ENCODE measurements around the gene FNBP1L. TPM values are rescaled to one million over a fixed set of nuclear protein-coding genes. Genes with fewer than 3 reads are reported as not detected.

FNBP1L gene
- total RNA-seq, 1 experiment from 2014 or later, result 33.4 TPM

DNA sequence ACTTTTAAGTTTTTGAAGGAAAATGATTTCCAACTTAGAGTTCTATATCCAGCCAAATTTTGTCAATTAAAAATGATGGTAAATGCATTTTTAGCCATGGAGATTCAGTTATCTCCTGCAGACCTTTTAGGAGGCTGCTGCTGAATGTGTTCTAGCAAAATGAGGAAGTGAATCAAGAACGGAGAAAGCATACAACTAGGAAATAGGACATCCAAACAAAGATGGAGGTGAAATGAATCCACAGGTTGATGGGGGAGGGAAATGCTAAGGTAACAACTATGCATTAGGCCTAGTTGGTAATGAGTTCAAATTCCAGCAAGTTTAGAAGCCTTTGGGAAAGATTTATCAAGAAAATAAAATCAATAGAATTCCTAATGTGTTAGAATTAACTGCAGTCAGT lies 80.5 kb downstream of the FNBP1L start:
- no TSS peak for BruUV-seq (replicated peaks)
- peaks cover 19% of the 10 kb centered on the region for H3K36me3 Mint-ChIP-seq (ENCODE audit: insufficient read depth, unreplicated experiment)

GRCh38 chr1:93531193-93531592 lies 83.3 kb downstream of the FNBP1L start:
- H3K36me3 ChIP-seq (ENCODE audit: control insufficient read depth, insufficient read depth, low read length), result no peaks in the 10 kb centered on the region
- no peaks in the 10 kb centered on the region for H3K27me3 Mint-ChIP-seq (ENCODE audit: insufficient read depth, unreplicated experiment)
- H3K4me1 Mint-ChIP-seq (ENCODE audit: low read depth, unreplicated experiment), result peaks cover 5% of the 10 kb centered on the region
- H3K4me1 ChIP-seq, result no peaks in the 10 kb centered on the region
- no peak for DNase-seq
- peaks cover 19% of the 10 kb centered on the region for H3K36me3 Mint-ChIP-seq (ENCODE audit: insufficient read depth, unreplicated experiment)
- no TSS peak for BruUV-seq (replicated peaks)
- ChIA-PET POLR2A (no interaction called here), CTCF (no interaction called here)
- H3K27me3 ChIP-seq (replicated peaks; ENCODE audit: control insufficient read depth, insufficient read depth, low read length), result no peaks in the 10 kb centered on the region
- no peaks in the 10 kb centered on the region for H3K9me3 ChIP-seq
- TF ChIP-seq, protein P1, sequence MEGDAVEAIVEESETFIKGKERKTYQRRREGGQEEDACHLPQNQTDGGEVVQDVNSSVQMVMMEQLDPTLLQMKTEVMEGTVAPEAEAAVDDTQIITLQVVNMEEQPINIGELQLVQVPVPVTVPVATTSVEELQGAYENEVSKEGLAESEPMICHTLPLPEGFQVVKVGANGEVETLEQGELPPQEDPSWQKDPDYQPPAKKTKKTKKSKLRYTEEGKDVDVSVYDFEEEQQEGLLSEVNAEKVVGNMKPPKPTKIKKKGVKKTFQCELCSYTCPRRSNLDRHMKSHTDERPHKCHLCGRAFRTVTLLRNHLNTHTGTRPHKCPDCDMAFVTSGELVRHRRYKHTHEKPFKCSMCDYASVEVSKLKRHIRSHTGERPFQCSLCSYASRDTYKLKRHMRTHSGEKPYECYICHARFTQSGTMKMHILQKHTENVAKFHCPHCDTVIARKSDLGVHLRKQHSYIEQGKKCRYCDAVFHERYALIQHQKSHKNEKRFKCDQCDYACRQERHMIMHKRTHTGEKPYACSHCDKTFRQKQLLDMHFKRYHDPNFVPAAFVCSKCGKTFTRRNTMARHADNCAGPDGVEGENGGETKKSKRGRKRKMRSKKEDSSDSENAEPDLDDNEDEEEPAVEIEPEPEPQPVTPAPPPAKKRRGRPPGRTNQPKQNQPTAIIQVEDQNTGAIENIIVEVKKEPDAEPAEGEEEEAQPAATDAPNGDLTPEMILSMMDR (IDR thresholded peaks at IDR 0.05; ENCODE audit: insufficient read depth in 1 of 2, low read depth in 1 of 2, low read length in 1 of 2, severe bottlenecking in 1 of 2, unreplicated experiment in 1 of 2), result no peak
- H3K27ac Mint-ChIP-seq (ENCODE audit: unreplicated experiment), result no peak overlapping the region
- no peak overlapping the region for H3K4me3 Mint-ChIP-seq (ENCODE audit: unreplicated experiment)
- H3K9me3 Mint-ChIP-seq (ENCODE audit: unreplicated experiment), result no peaks in the 10 kb centered on the region
- no peak overlapping the region for H3K4me3 ChIP-seq (ENCODE audit: low read depth, low read length)
- intact Hi-C loops (cut with micrococcal nuclease; ENCODE audit: unreplicated experiment), result no loop called here

More for the DNA sequence above, 80.5 kb downstream of the FNBP1L start:
- ChIA-PET CTCF (no interaction called here), POLR2A (no interaction called here)
- no peaks in the 10 kb centered on the region for H3K27me3 Mint-ChIP-seq (ENCODE audit: insufficient read depth, unreplicated experiment)
- H3K4me3 Mint-ChIP-seq (ENCODE audit: unreplicated experiment), result no peak overlapping the region
- no peaks in the 10 kb centered on the region for H3K4me1 ChIP-seq
- H3K9me3 ChIP-seq, result no peaks in the 10 kb centered on the region
- H3K27me3 ChIP-seq (replicated peaks; ENCODE audit: control insufficient read depth, insufficient read depth, low read length), result no peaks in the 10 kb centered on the region
- no peak overlapping the region for H3K27ac Mint-ChIP-seq (ENCODE audit: unreplicated experiment)
- peaks cover 5% of the 10 kb centered on the region for H3K4me1 Mint-ChIP-seq (ENCODE audit: low read depth, unreplicated experiment)
- no peak for DNase-seq
- intact Hi-C loops (cut with micrococcal nuclease; ENCODE audit: unreplicated experiment), result no loop called here
- TF ChIP-seq, protein P1 (IDR thresholded peaks at IDR 0.05; ENCODE audit: insufficient read depth in 1 of 2, low read depth in 1 of 2, low read length in 1 of 2, severe bottlenecking in 1 of 2, unreplicated experiment in 1 of 2), result no peak
- H3K4me3 ChIP-seq (ENCODE audit: low read depth, low read length), result no peak overlapping the region
- H3K36me3 ChIP-seq (ENCODE audit: control insufficient read depth, insufficient read depth, low read length), result no peaks in the 10 kb centered on the region
- no peaks in the 10 kb centered on the region for H3K9me3 Mint-ChIP-seq (ENCODE audit: unreplicated experiment)

DNA sequence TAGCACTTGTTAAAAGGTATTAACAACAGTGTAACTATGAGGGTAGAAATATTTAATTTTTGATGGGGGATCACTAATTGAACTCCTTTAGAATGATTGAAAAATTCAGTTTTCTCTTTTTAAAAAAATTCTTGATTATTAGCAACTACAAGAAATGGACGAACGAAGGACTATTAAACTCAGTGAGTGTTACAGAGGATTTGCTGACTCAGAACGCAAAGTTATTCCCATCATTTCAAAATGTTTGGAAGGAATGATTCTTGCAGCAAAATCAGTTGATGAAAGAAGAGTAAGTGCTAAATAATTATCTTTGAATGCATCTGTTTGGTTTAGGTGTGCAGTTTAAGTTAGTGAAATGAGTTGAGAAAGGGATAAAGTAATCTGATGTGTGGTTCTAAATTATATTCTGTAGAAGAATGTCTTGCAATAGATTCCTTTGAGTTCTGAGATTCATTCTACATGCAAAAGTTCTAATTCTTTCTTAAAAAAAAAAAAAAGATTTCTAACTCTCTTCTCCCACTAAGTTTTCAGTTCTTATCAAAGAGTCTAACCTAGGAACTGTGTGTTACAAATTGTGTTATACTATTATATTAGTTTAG lies 85.0 kb downstream of the FNBP1L start:
- CTCF ChIA-PET, result no interaction called here
- intact Hi-C loops (cut with micrococcal nuclease; ENCODE audit: unreplicated experiment), result no loop called here
- Histone ChIP-seq H3K4me3 (ENCODE audit: low read depth, low read length) (no peak overlapping the region), H3K36me3 (ENCODE audit: control insufficient read depth, insufficient read depth, low read length) (no peaks in the 10 kb centered on the region), H3K9me3 (no peaks in the 10 kb centered on the region), H3K27me3 (replicated peaks; ENCODE audit: control insufficient read depth, insufficient read depth, low read length) (no peaks in the 10 kb centered on the region), H3K4me1 (no peaks in the 10 kb centered on the region)
- no peaks in the 10 kb centered on the region for H3K9me3 Mint-ChIP-seq (ENCODE audit: unreplicated experiment)
- H3K27me3 Mint-ChIP-seq (ENCODE audit: insufficient read depth, unreplicated experiment), result no peaks in the 10 kb centered on the region
- POLR2A ChIA-PET, result no interaction called here
- H3K27ac Mint-ChIP-seq (ENCODE audit: unreplicated experiment), result no peak overlapping the region
- DNase-seq, result no peak
- peaks cover 4% of the 10 kb centered on the region for H3K4me1 Mint-ChIP-seq (ENCODE audit: low read depth, unreplicated experiment)
- TF ChIP-seq, protein P1 (IDR thresholded peaks at IDR 0.05; ENCODE audit: insufficient read depth in 1 of 2, low read depth in 1 of 2, low read length in 1 of 2, severe bottlenecking in 1 of 2, unreplicated experiment in 1 of 2), result no peak
- no TSS peak for BruUV-seq (replicated peaks)
- peaks cover 18% of the 10 kb centered on the region for H3K36me3 Mint-ChIP-seq (ENCODE audit: insufficient read depth, unreplicated experiment)
- H3K4me3 Mint-ChIP-seq (ENCODE audit: unreplicated experiment), result no peak overlapping the region

Measured in Caco-2 (cell line).